H1 (cell line): ENCODE results near the gene SKIC8. TPM values are rescaled to one million over a fixed set of nuclear protein-coding genes. Genes with fewer than 3 reads are reported as not detected.

ENCODE experiments used
- CTCF ChIA-PET: fragments of 300-600 bp; sonication (Branson Sonifier 250); formaldehyde crosslinking; loops from one replicate; lab custom pipeline; 2021; ENCODE audit not compliant: partially characterized antibody; lab: Charles Lee
- POLR2A ChIA-PET: fragments of 300-600 bp; sonication (Branson Sonifier 250); formaldehyde crosslinking; loops from one replicate; lab custom pipeline; 2021; ENCODE audit warnings: inconsistent platforms; ENCODE audit not compliant: partially characterized antibody; lab: Charles Lee
- DNase-seq, 2 experiments: peaks; one replicate each; pipeline versions ENCODE4 v3.0.0 to v3.0.0-alpha.2; 2010 to 2022; ENCODE audit warnings: low spot score in 2 of 2, low read depth in 1 of 2, mixed read lengths in 1 of 2
- FAIRE-seq: peaks from 2 replicates; lab custom pipeline; 2011; peaks lifted over from hg19 to GRCh38; lab: Jason Lieb, UNC
- H2AFZ ChIP-seq: 2 replicates; pipeline ENCODE4 v1.8.1; 2012; ENCODE audit warnings: low read length, inconsistent platforms
- H2AK5ac ChIP-seq: 2 replicates; pipeline ENCODE4 v1.6.1; 2013; ENCODE audit warnings: low read depth, low read length
- H2BK120ac ChIP-seq: replicated peaks from 2 replicates; pipeline ENCODE3; 2013; ENCODE audit warnings: low read depth, low read length, inconsistent platforms
- H2BK12ac ChIP-seq: 2 replicates; pipeline ENCODE4 v1.6.1; 2013; ENCODE audit warnings: low read depth, low read length
- H2BK15ac ChIP-seq: 2 replicates; pipeline ENCODE4 v1.6.1; 2013; ENCODE audit warnings: low read length
- H2BK20ac ChIP-seq: 2 replicates; pipeline ENCODE4 v1.6.1; 2013; ENCODE audit warnings: low read length
- H2BK5ac ChIP-seq: 2 replicates; pipeline ENCODE4 v1.6.1; 2013; ENCODE audit warnings: low read depth, low read length
- H3K14ac ChIP-seq: 2 replicates; pipeline ENCODE4 v1.6.1; 2013; ENCODE audit warnings: inconsistent platforms; ENCODE audit not compliant: insufficient read length
- H3K18ac ChIP-seq: 2 replicates; pipeline ENCODE4 v1.6.1; 2013; ENCODE audit warnings: low read length; ENCODE audit errors: extremely low read depth
- H3K23ac ChIP-seq: 2 replicates; pipeline ENCODE4 v1.6.1; 2013; ENCODE audit warnings: inconsistent platforms; ENCODE audit not compliant: insufficient read length
- H3K23me2 ChIP-seq: 2 replicates; pipeline ENCODE4 v1.6.1; 2013; ENCODE audit warnings: low read depth, low read length
- H3K27ac ChIP-seq: 2 replicates; pipeline ENCODE4 v1.6.1; 2011; ENCODE audit warnings: low read depth, low read length, inconsistent platforms
- H3K27me3 ChIP-seq, 4 experiments: replicated peaks in 1 of 4; 1 replicate in 1 of 4; 2 replicates in 3 of 4; pipeline versions ENCODE4 v1.6.1 to v1.8.1; 2011 to 2013; ENCODE audit warnings: low read length in 3 of 4, mild to moderate bottlenecking in 3 of 4, inconsistent platforms in 2 of 4, mixed read lengths in 2 of 4, moderate library complexity in 1 of 4; ENCODE audit not compliant: control insufficient read depth in 3 of 4, insufficient read depth in 3 of 4; ENCODE audit errors: extremely low read depth in 1 of 4
- H3K36me3 ChIP-seq, 4 experiments: 2 replicates each; pipeline versions ENCODE4 v1.6.1 to v1.8.1; 2011 to 2013; ENCODE audit warnings: mild to moderate bottlenecking in 4 of 4, low read length in 3 of 4, moderate library complexity in 2 of 4, control low read depth in 1 of 4, inconsistent platforms in 1 of 4; ENCODE audit not compliant: insufficient read depth in 4 of 4, control insufficient read depth in 2 of 4
- H3K4ac ChIP-seq: replicated peaks from 2 replicates; pipeline ENCODE3; 2013; ENCODE audit warnings: low read length, low read depth, mixed read lengths, inconsistent platforms; ENCODE audit not compliant: insufficient read length
- H3K4me1 ChIP-seq, 4 experiments: replicated peaks in 1 of 4; 1 replicate in 1 of 4; 2 replicates in 3 of 4; pipeline versions ENCODE4 v1.6.1 to v1.8.1; 2011 to 2013; ENCODE audit warnings: low read length in 3 of 4, inconsistent platforms in 2 of 4, mixed read lengths in 1 of 4; ENCODE audit not compliant: insufficient read depth in 4 of 4, control insufficient read depth in 3 of 4
- H3K4me2 ChIP-seq, 2 experiments: 2 replicates each; pipeline versions ENCODE4 v1.6.1 to v1.8.1; 2011 to 2013; ENCODE audit warnings: low read depth in 2 of 2, low read length in 2 of 2, control low read depth in 1 of 2, inconsistent platforms in 1 of 2, mild to moderate bottlenecking in 1 of 2; ENCODE audit not compliant: insufficient read depth in 1 of 2
- H3K4me3 ChIP-seq, 4 experiments: fragments of 200-600, 300-600 bp in 1 of 4; sonication (generic), shearing (Covaris generic), sonication (Bioruptor Twin) in 1 of 4; 2 replicates each; pipeline versions ENCODE4 v1.5.1 to v1.8.1; 2011 to 2016; ENCODE audit warnings: low read length in 4 of 4, low read depth in 3 of 4, control low read depth in 2 of 4, inconsistent platforms in 2 of 4, mild to moderate bottlenecking in 2 of 4, mixed read lengths in 1 of 4, moderate library complexity in 1 of 4; ENCODE audit not compliant: insufficient read depth in 2 of 4; ENCODE audit errors: extremely low read depth in 1 of 4
- H3K56ac ChIP-seq: replicated peaks from 2 replicates; pipeline ENCODE3; 2013; ENCODE audit warnings: low read depth, mild to moderate bottlenecking, mixed read lengths, low read length, inconsistent platforms; ENCODE audit not compliant: insufficient read length
- H3K79me1 ChIP-seq: 2 replicates; pipeline ENCODE4 v1.6.1; 2013; ENCODE audit warnings: low read depth, low read length, control low read depth
- H3K79me2 ChIP-seq, 2 experiments: 2 replicates each; pipeline versions ENCODE4 v1.6.1 to v1.8.1; 2012 to 2013; ENCODE audit warnings: low read length in 2 of 2, mild to moderate bottlenecking in 2 of 2, inconsistent platforms in 1 of 2; ENCODE audit not compliant: insufficient read depth in 2 of 2, control insufficient read depth in 1 of 2
- H3K9ac ChIP-seq, 4 experiments: replicated peaks in 1 of 4; 1 replicate in 1 of 4; 2 replicates in 3 of 4; pipeline versions ENCODE4 v1.6.1 to v1.8.1; 2011 to 2013; ENCODE audit warnings: low read depth in 3 of 4, low read length in 3 of 4, control low read depth in 2 of 4, mild to moderate bottlenecking in 2 of 4, moderate library complexity in 2 of 4, inconsistent platforms in 1 of 4; ENCODE audit errors: extremely low read depth in 1 of 4
- H3K9me3 ChIP-seq, 2 experiments: 2 replicates each; pipeline versions ENCODE4 v1.6.1 to v1.8.1; 2012 to 2013; ENCODE audit warnings: mild to moderate bottlenecking in 2 of 2, moderate library complexity in 2 of 2, control low read depth in 1 of 2, inconsistent platforms in 1 of 2, low read depth in 1 of 2, low read length in 1 of 2, mixed read lengths in 1 of 2; ENCODE audit not compliant: insufficient read depth in 2 of 2
- H4K20me1 ChIP-seq, 2 experiments: replicated peaks in 1 of 2; 2 replicates each; pipeline versions ENCODE3 to v1.8.1; 2011 to 2013; ENCODE audit warnings: inconsistent platforms in 2 of 2, low read length in 2 of 2, mild to moderate bottlenecking in 1 of 2; ENCODE audit not compliant: insufficient read depth in 2 of 2, control insufficient read depth in 1 of 2
- H4K5ac ChIP-seq: 2 replicates; pipeline ENCODE4 v1.6.1; 2013; ENCODE audit warnings: low read length, low read depth, mixed read lengths, inconsistent platforms; ENCODE audit not compliant: insufficient read length
- H4K8ac ChIP-seq: 2 replicates; pipeline ENCODE4 v1.8.0; 2013; ENCODE audit warnings: mild to moderate bottlenecking, moderate library complexity, low read length, inconsistent platforms; ENCODE audit not compliant: insufficient read depth; ENCODE audit errors: extremely low read depth
- H4K91ac ChIP-seq: replicated peaks from 2 replicates; pipeline ENCODE3; 2013; ENCODE audit warnings: low read length, mixed read lengths, inconsistent platforms; ENCODE audit not compliant: insufficient read length
- CTBP2 ChIP-seq: IDR thresholded peaks from 2 replicates; pipeline ENCODE4 v1.7.0; 2011; ENCODE audit warnings: borderline replicate concordance, mild to moderate bottlenecking, moderate library complexity, mixed read lengths, low read length; ENCODE audit not compliant: insufficient read depth, insufficient read length
- HDAC2 ChIP-seq, 2 experiments: fragments of 300-600 bp in 1 of 2; sonication (generic) in 1 of 2; IDR thresholded peaks; 2 replicates each; pipeline ENCODE4 v1.6.1; 2011 to 2012; ENCODE audit warnings: low read depth in 2 of 2, low read length in 2 of 2, mild to moderate bottlenecking in 2 of 2, moderate library complexity in 2 of 2, borderline replicate concordance in 1 of 2, inconsistent platforms in 1 of 2
- POLR2A ChIP-seq, 2 experiments: IDR thresholded peaks; 1 replicate in 1 of 2; 2 replicates in 1 of 2; pipeline ENCODE4 v1.6.1; 2011; ENCODE audit warnings: low read depth in 2 of 2, low read length in 2 of 2, mild to moderate bottlenecking in 2 of 2; ENCODE audit errors: control extremely low read depth in 1 of 2
- RAD21 ChIP-seq, 2 experiments: IDR thresholded peaks in 1 of 2; conservative IDR thresholded peaks in 1 of 2; 2 replicates each; pipeline ENCODE4 v1.6.1; 2011; ENCODE audit warnings: low read depth in 2 of 2, low read length in 2 of 2, improper control_type of control experiment in 1 of 2, inconsistent platforms in 1 of 2, mild to moderate bottlenecking in 1 of 2, moderate library complexity in 1 of 2
- SP2 ChIP-seq: IDR thresholded peaks from 2 replicates; pipeline ENCODE4 v1.6.1; 2012; ENCODE audit warnings: mild to moderate bottlenecking, low read length, inconsistent platforms
- TAF1 ChIP-seq: IDR thresholded peaks from 2 replicates; pipeline ENCODE4 v1.6.1; 2011; ENCODE audit warnings: mild to moderate bottlenecking, low read depth, low read length
- WGBS, 2 experiments: shearing (Covaris generic) in 1 of 2; methylation state at CpG; one replicate each; pipeline versions ENCODE4 v1.1.6 to v1.1.7; 2013 to 2015; ENCODE audit warnings: low lambda C conversion rate in 2 of 2, mixed read lengths in 2 of 2, inconsistent platforms in 1 of 2, low coverage in 1 of 2, missing lambda C conversion rate in 1 of 2; ENCODE audit not compliant: insufficient replicate concordance in 2 of 2, insufficient coverage in 1 of 2, insufficient read length in 1 of 2; ENCODE audit errors: extremely low coverage in 1 of 2, missing lambda C conversion rate in 1 of 2; 5-methylcytosine and 5-hydroxymethylcytosine counted together
- polyA plus RNA-seq, 7 experiments: library from polyadenylated mRNA; depleted of rRNA in 3 of 7; stranded (reverse) in 5 of 7; unstranded in 2 of 7; fragments of >200 nt in 5 of 7; fragments of 200-250 nt in 2 of 7; gene quantifications; 1 replicate in 5 of 7; 2 replicates in 1 of 7; 4 replicates in 1 of 7; pipeline versions ENCODE4 v1.2.1 to v1.2.3, GENCODE V29; 2011 to 2013; ENCODE audit warnings: missing spikeins in 2 of 7, mixed read lengths in 2 of 7
- total RNA-seq: library from RNA; stranded (reverse); fragmentation: NEBNext Ultra II Directional; extraction: Animal tissue kit (Norgen Biotek cat#: 25700); gene quantifications from 2 replicates; pipeline ENCODE4 v1.2.1, GENCODE V29; 2021
- TF ChIP-seq, protein P1 (sequence below): IDR thresholded peaks from 2 replicates; pipeline ENCODE4 v1.6.1; 2011; ENCODE audit warnings: low read length, improper control_type of control experiment
- TF ChIP-seq, protein P2 (sequence below): IDR thresholded peaks from 2 replicates; pipeline ENCODE4 v1.6.1; 2012; ENCODE audit warnings: inconsistent platforms
- TF ChIP-seq, protein P3 (sequence below), 3 experiments: IDR thresholded peaks; 1 replicate in 2 of 3; 2 replicates in 1 of 3; pipeline versions ENCODE4 v1.5.1 to v1.6.1; 2011; ENCODE audit warnings: low read length in 3 of 3, mild to moderate bottlenecking in 3 of 3, inconsistent platforms in 2 of 3, low read depth in 1 of 3, moderate library complexity in 1 of 3; ENCODE audit not compliant: insufficient read depth in 1 of 3; ENCODE audit errors: control extremely low read depth in 1 of 3

Gene SKIC8
- total and polyA plus RNA-seq, 2 of the 8 experiments (the other 6 are each of a cell fraction or from before 2014, with no cell fraction given) = 44.2 to 77.7 TPM

DNA sequence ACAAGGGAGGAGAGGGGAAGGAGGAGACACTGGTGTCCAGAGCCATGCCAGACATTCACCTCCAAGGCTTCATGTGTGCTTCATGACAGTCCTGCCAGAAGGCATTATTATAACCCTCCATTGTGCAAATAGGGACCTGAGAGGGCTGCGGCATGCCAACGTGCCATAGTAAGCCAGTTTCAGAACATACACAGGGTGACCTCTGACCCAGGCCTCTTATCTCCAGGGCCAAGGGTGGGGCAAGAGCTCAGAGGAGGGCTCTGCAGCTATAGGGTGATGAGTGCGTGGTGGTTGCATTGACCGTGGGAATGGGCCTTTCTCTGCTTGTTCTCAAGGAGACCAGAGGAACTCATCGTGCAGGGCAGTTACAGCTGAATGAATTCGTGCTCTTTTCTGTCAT, 55.3 kb downstream of the SKIC8 start:
- H4K20me1 ChIP-seq = no peaks in the 10 kb centered on the region
- H4K8ac ChIP-seq = no peak overlapping the region
- no peaks in the 10 kb centered on the region for H3K79me2 ChIP-seq
- H3K9ac ChIP-seq = no peak overlapping the region
- peak overlapping the region; percentile 90; the same call in 1 of the 2 replicates for H2BK20ac ChIP-seq
- H3K36me3 ChIP-seq = no peaks in the 10 kb centered on the region
- no peak overlapping the region for H3K4me3 ChIP-seq
- no peak overlapping the region for H3K23ac ChIP-seq
- no peaks in the 10 kb centered on the region for H3K23me2 ChIP-seq
- no peak overlapping the region for H3K27ac ChIP-seq
- H4K91ac ChIP-seq = no peak overlapping the region
- 93% methylated on average over 6 of the region's 6 CpGs; no CpG with 5 or more reads in 1 of the 2 experiments for whole genome bisulfite sequencing, 2 experiments
- no peaks in the 10 kb centered on the region for H3K9me3 ChIP-seq
- no peak overlapping the region for H3K4ac ChIP-seq
- no peak overlapping the region for H3K14ac ChIP-seq
- H4K5ac ChIP-seq = no peak overlapping the region
- no peaks in the 10 kb centered on the region for H3K27me3 ChIP-seq
- H2BK15ac ChIP-seq = no peak overlapping the region
- H2AK5ac ChIP-seq = no peak overlapping the region
- H2AFZ ChIP-seq = no peak overlapping the region
- FAIRE-seq (no peak), DNase-seq (no peak)
- H3K4me1 ChIP-seq = peaks cover 0 to 8% (median 5%) of the 10 kb centered on the region in 4 experiments; a peak in 6 of 7 replicates
- no peaks in the 10 kb centered on the region for H3K79me1 ChIP-seq
- ChIA-PET POLR2A (interaction anchor here (0.7 kb wide), 1 partner anchor 129 kb away, joined by 3 read pairs; no protein-coding TSS in a partner anchor), CTCF (interaction anchor here (0.7 to 16.2 kb wide), 12 partner anchors 9 to 342 kb away, joined by 3 to 285 read pairs (median 4); partner anchors contain the start of gene ACSBG1)
- H2BK120ac ChIP-seq = no peak overlapping the region
- no peak overlapping the region for H3K4me2 ChIP-seq
- H3K18ac ChIP-seq = 0 out of 2 replicates have a peak overlapping the region, but pooled peaks have one; percentile 19
- peak overlapping the region; percentile 56; the same call in 1 of the 2 replicates for H2BK5ac ChIP-seq
- H2BK12ac ChIP-seq = 0 out of 2 replicates have a peak overlapping the region, but pooled peaks have one; percentile 68
- H3K56ac ChIP-seq = no peak overlapping the region
- TF ChIP-seq RAD21 (IDR thresholded peaks at IDR 0.05 in 1 of 2, conservative IDR thresholded peaks at IDR 0.05 in 1 of 2; ENCODE audit: low read depth in 2 of 2, low read length in 2 of 2) (no peak), HDAC2 (IDR thresholded peaks at IDR 0.05; ENCODE audit: borderline replicate concordance in 1 of 2, low read depth in 2 of 2, low read length in 2 of 2) (no peak), POLR2A (IDR thresholded peaks at IDR 0.05; ENCODE audit: control extremely low read depth in 1 of 2, low read depth in 2 of 2, low read length in 2 of 2) (no peak), SP2 (no peak), TAF1 (no peak), CTBP2 (no peak)
- TF ChIP-seq, protein P1, sequence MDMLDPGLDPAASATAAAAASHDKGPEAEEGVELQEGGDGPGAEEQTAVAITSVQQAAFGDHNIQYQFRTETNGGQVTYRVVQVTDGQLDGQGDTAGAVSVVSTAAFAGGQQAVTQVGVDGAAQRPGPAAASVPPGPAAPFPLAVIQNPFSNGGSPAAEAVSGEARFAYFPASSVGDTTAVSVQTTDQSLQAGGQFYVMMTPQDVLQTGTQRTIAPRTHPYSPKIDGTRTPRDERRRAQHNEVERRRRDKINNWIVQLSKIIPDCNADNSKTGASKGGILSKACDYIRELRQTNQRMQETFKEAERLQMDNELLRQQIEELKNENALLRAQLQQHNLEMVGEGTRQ = no peak
- TF ChIP-seq, protein P2, sequence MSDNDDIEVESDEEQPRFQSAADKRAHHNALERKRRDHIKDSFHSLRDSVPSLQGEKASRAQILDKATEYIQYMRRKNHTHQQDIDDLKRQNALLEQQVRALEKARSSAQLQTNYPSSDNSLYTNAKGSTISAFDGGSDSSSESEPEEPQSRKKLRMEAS = no peak
- TF ChIP-seq, protein P3, sequence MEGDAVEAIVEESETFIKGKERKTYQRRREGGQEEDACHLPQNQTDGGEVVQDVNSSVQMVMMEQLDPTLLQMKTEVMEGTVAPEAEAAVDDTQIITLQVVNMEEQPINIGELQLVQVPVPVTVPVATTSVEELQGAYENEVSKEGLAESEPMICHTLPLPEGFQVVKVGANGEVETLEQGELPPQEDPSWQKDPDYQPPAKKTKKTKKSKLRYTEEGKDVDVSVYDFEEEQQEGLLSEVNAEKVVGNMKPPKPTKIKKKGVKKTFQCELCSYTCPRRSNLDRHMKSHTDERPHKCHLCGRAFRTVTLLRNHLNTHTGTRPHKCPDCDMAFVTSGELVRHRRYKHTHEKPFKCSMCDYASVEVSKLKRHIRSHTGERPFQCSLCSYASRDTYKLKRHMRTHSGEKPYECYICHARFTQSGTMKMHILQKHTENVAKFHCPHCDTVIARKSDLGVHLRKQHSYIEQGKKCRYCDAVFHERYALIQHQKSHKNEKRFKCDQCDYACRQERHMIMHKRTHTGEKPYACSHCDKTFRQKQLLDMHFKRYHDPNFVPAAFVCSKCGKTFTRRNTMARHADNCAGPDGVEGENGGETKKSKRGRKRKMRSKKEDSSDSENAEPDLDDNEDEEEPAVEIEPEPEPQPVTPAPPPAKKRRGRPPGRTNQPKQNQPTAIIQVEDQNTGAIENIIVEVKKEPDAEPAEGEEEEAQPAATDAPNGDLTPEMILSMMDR (IDR thresholded peaks at IDR 0.05; ENCODE audit: control extremely low read depth in 1 of 3, insufficient read depth in 1 of 3, low read depth in 1 of 3, low read length in 3 of 3) = no peak
